Uterus (tissue), 2 donors: ENCODE measurements around the gene KCND2.

Experiments
- POLR2A ChIP-seq, 2 donors: fragments of 450-650 bp; IDR thresholded peaks; one replicate each; pipeline ENCODE4 v1.6.1; 2016; ENCODE audit warnings: antibody characterized with exemption in 2 of 2, mild to moderate bottlenecking in 1 of 2, moderate library complexity in 1 of 2
- TF ChIP-seq, protein P1 (sequence below), 4 experiments: fragments of 200-600 bp in 2 of 4; fragments of 450-650 bp in 2 of 4; sonication (generic) in 2 of 4; IDR thresholded peaks; one replicate each; pipeline ENCODE4 v1.5.1; 2016 to 2019; ENCODE audit warnings: antibody characterized with exemption in 4 of 4, mild to moderate bottlenecking in 2 of 4, moderate library complexity in 1 of 4

DNA sequence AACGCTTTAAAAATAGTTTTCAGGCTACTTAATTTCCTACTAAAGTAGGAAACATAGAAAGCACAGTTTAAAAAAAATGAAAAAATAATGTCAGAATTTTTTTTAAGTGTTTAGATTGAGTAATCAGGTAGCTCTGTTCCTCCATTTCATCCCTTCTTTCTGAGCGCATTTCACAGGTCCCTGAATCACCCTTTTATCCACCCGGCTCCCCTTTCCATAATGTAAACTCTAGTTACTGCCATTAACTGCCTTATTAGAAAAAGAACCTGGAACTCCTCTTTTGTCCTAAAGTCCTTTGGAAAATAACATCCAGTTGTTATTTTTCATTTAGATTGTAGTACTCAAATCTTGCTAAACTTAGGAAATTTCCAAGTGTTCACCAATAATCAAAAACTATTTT is 5.8 kb downstream of the KCND2 start:
- TF ChIP-seq, protein P1, sequence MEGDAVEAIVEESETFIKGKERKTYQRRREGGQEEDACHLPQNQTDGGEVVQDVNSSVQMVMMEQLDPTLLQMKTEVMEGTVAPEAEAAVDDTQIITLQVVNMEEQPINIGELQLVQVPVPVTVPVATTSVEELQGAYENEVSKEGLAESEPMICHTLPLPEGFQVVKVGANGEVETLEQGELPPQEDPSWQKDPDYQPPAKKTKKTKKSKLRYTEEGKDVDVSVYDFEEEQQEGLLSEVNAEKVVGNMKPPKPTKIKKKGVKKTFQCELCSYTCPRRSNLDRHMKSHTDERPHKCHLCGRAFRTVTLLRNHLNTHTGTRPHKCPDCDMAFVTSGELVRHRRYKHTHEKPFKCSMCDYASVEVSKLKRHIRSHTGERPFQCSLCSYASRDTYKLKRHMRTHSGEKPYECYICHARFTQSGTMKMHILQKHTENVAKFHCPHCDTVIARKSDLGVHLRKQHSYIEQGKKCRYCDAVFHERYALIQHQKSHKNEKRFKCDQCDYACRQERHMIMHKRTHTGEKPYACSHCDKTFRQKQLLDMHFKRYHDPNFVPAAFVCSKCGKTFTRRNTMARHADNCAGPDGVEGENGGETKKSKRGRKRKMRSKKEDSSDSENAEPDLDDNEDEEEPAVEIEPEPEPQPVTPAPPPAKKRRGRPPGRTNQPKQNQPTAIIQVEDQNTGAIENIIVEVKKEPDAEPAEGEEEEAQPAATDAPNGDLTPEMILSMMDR (IDR thresholded peaks at IDR 0.05), result no peak
- TF ChIP-seq POLR2A (IDR thresholded peaks at IDR 0.05), result no peak
